Measurements from ENCODE around the gene APBA2. TPM values are rescaled to one million over a fixed set of nuclear protein-coding genes. Genes with fewer than 3 reads are reported as not detected.
"Not testable (repeated sequence)": the region's sequence is repeated elsewhere in the genome, so short reads cannot be mapped to it uniquely, and the experiment has no call there.

The APBA2 gene
- total and polyA plus RNA-seq, 10 of the 15 experiments (the other 5 are each of a cell fraction or from before 2014, with no cell fraction given): 0.06 to 0.26 (median 0.07) TPM; not detected in 7

DNA sequence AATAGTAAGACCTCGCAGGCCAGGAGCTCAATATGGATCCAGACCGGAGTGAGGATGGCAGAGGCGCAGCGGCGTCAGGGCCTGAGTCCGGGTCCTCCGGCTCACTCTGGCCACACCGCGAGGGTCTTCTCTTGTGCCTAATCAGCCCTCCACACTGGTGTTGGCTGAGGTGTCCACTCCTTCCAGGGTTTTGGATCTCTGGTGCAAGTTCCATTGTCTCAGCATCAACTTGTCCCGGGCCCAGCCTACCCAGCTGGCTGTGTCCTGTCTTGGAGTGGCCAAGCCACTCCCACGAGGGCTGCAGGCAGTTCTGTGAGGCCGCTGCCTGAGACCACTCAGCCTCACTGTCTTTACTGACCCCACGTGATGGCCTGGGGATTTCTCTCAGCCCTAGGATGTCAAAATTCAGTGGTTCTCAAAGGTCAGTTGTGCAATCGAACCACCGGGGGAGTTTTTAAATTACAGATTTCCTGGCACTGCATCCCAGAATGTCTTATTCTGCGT, 24.7 kb upstream of the APBA2 start (continued):
- TF ChIP-seq NRF1 (conservative IDR thresholded peaks at IDR 0.05; ENCODE audit: low read depth, low read length) (no peak), RELB (IDR thresholded peaks at IDR 0.05; ENCODE audit: low read depth) (no peak), CBX3 (IDR thresholded peaks at IDR 0.05; ENCODE audit: borderline replicate concordance, low read depth) (no peak), DPF2 (IDR thresholded peaks at IDR 0.05) (no peak), HCFC1 (IDR thresholded peaks at IDR 0.05; ENCODE audit: low read length) (no peak), SUZ12 (IDR thresholded peaks at IDR 0.05; ENCODE audit: unreplicated experiment) (no peak), BMI1 (IDR thresholded peaks at IDR 0.05; ENCODE audit: borderline replicate concordance) (no peak), NR2C1 (IDR thresholded peaks at IDR 0.05) (no peak), MEF2A (IDR thresholded peaks at IDR 0.05; ENCODE audit: insufficient read depth, low read depth, low read length) (no peak), TARDBP (IDR thresholded peaks at IDR 0.05; ENCODE audit: borderline replicate concordance) (no peak)

DNA sequence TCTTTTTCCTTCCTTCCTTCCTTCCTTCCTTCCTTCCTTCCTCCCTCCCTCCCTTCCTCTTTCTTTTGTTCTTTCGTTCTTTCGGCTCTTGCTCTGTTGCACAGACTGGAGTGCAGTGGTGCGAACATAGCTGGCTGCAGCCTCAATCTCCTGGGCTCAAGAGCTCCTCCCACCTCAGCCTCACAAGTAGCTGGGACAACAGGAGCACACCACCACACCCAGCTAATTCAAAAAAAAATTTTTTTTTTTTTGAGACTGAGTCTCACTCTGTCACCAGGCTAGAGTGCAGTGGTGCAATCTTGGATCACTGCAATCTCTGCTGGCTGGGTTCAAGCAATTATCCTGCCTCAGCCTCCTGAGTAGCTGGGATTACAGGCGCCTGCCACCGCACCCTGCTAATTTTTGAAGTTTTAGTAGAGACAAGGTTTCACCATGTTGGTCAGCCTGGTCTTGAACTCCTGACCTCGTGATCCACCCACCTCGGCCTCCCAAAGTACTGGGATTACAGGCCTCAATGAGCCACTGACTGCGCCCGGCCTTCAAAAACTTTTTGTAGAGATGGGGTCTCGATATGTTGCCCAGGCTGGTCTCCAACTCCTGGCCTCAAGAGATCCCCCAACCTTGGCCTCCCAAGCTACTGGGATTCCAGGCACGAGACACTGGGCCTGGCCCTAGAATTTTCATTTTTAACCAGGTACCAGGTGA, 24.0 kb upstream of the APBA2 start:
- POLR2A ChIA-PET; DNase-seq (ENCODE audit: low read depth, low spot score); H3K27me3 ChIP-seq (replicated peaks in 1 of 2; ENCODE audit: control insufficient read depth in 2 of 2, insufficient read depth in 2 of 2, low read length in 1 of 2); H2AFZ ChIP-seq (ENCODE audit: control insufficient read depth, low read depth, low read length); H3K4me3 ChIP-seq; H3K9me3 ChIP-seq (replicated peaks; ENCODE audit: control insufficient read depth, insufficient read depth, low read length); BruUV-seq (replicated peaks); in situ Hi-C loops (cut with MboI); H3K27ac ChIP-seq (ENCODE audit: control insufficient read depth, insufficient read depth); ATAC-seq; FAIRE-seq; SMC1A ChIA-PET (ENCODE audit: uncharacterized antibody, unreplicated experiment); H3K9ac ChIP-seq (ENCODE audit: control insufficient read depth, insufficient read depth, low read length); H3K36me3 ChIP-seq (ENCODE audit: control insufficient read depth in 2 of 2, insufficient read depth in 2 of 2, low read length in 1 of 2); H3K4me2 ChIP-seq (ENCODE audit: control insufficient read depth, insufficient read depth); H3K4me1 ChIP-seq (ENCODE audit: control insufficient read depth, insufficient read depth, low read length); intact Hi-C loops (cut with micrococcal nuclease; ENCODE audit: unreplicated experiment); CTCF ChIA-PET; H4K20me1 ChIP-seq (ENCODE audit: control insufficient read depth, insufficient read depth); H3K79me2 ChIP-seq (ENCODE audit: control insufficient read depth, insufficient read depth, low read length): not testable (repeated sequence)
- RAD21 ChIA-PET (ENCODE audit: unreplicated experiment): interaction anchor here (0.6 kb wide), 1 partner anchor 10 kb away, joined by 3 read pairs; no protein-coding TSS in a partner anchor
- WGBS (ENCODE audit: insufficient coverage, insufficient replicate concordance, low lambda C conversion rate, missing lambda C conversion rate): 45% methylated on average over 11 of the region's 11 CpGs
